GM12878 (cell line): ENCODE measurements around the gene FBXO8. TPM values are rescaled to one million over a fixed set of nuclear protein-coding genes. Genes with fewer than 3 reads are reported as not detected.

Source experiments
- ATAC-seq: fragments of 200-7000 bp; cut with Tn5 transposase; 3 replicates; pipeline ENCODE4 v1.9.1; 2020; ENCODE audit warnings: mild to moderate bottlenecking, moderate library complexity
- BruUV-seq: library from RNA; stranded (reverse); fragments of 400-500 nt; replicated peaks from 2 replicates; lab custom pipeline; 2021; lab: Mats Ljungman, UMichigan
- CTCF ChIA-PET: fragments of 300-600 bp; sonication (Branson Sonifier 250); formaldehyde crosslinking; extraction: SDS; loops from one replicate; lab custom pipeline; 2021; ENCODE audit warnings: inconsistent platforms; lab: Yijun Ruan, JAX
- POLR2A ChIA-PET: fragments of 350-600 bp; formaldehyde crosslinking; extraction: SDS; loops from one replicate; lab custom pipeline; 2021; ENCODE audit warnings: inconsistent platforms; lab: Charles Lee
- RAD21 ChIA-PET: fragments of 300-600 bp; sonication (Branson Sonifier 250); formaldehyde crosslinking; loops from one replicate; lab custom pipeline; 2023; ENCODE audit warnings: antibody characterized with exemption; ENCODE audit not compliant: unreplicated experiment; lab: Charles Lee
- SMC1A ChIA-PET: fragments of 300-600 bp; sonication (Branson Sonifier 250); formaldehyde crosslinking; loops from one replicate; lab custom pipeline; 2023; ENCODE audit not compliant: unreplicated experiment, uncharacterized antibody; lab: Charles Lee
- DNase-seq: peaks from one replicate; pipeline ENCODE4 v3.0.0-alpha.2; 2011; ENCODE audit warnings: low read depth, low spot score
- FAIRE-seq: peaks from 3 replicates; lab custom pipeline; 2011; peaks lifted over from hg19 to GRCh38; lab: Jason Lieb, UNC
- H2AFZ ChIP-seq: 2 replicates; pipeline ENCODE4 v1.6.0; 2011; ENCODE audit warnings: low read depth, low read length, control low read depth; ENCODE audit not compliant: control insufficient read depth
- H3K27ac ChIP-seq: 2 replicates; pipeline ENCODE4 v1.5.1; 2011; ENCODE audit warnings: control low read depth; ENCODE audit not compliant: control insufficient read depth, insufficient read depth
- H3K27me3 ChIP-seq, 2 experiments: replicated peaks in 1 of 2; 2 replicates each; pipeline versions ENCODE4 v1.6.0 to v1.6.1; 2011; ENCODE audit warnings: low read length in 1 of 2; ENCODE audit not compliant: control insufficient read depth in 2 of 2, insufficient read depth in 2 of 2
- H3K36me3 ChIP-seq, 2 experiments: 2 replicates each; pipeline ENCODE4 v1.5.1; 2011; ENCODE audit warnings: low read length in 1 of 2; ENCODE audit not compliant: control insufficient read depth in 2 of 2, insufficient read depth in 2 of 2
- H3K4me1 ChIP-seq: 2 replicates; pipeline ENCODE4 v1.6.1; 2011; ENCODE audit warnings: mild to moderate bottlenecking, low read length, moderate library complexity, mixed read lengths; ENCODE audit not compliant: control insufficient read depth, insufficient read depth
- H3K4me2 ChIP-seq: 2 replicates; pipeline ENCODE4 v1.6.0; 2011; ENCODE audit warnings: control low read depth; ENCODE audit not compliant: control insufficient read depth, insufficient read depth
- H3K4me3 ChIP-seq: fragments of 200-600 bp; sonication (generic); 2 replicates; pipeline ENCODE4 v1.5.1; 2016
- H3K79me2 ChIP-seq: 2 replicates; pipeline ENCODE4 v1.6.0; 2011; ENCODE audit warnings: low read length; ENCODE audit not compliant: control insufficient read depth, insufficient read depth
- H3K9ac ChIP-seq: 2 replicates; pipeline ENCODE4 v1.8.0; 2011; ENCODE audit warnings: low read length, control low read depth, mixed read lengths; ENCODE audit not compliant: control insufficient read depth, insufficient read depth
- H3K9me3 ChIP-seq: replicated peaks from 3 replicates; pipeline ENCODE4 v1.5.1; 2011; ENCODE audit warnings: mild to moderate bottlenecking, low read length; ENCODE audit not compliant: control insufficient read depth, insufficient read depth
- H4K20me1 ChIP-seq: 2 replicates; pipeline ENCODE4 v1.6.0; 2011; ENCODE audit not compliant: control insufficient read depth, insufficient read depth
- NKRF ChIP-seq: fragments of 450-650 bp; conservative IDR thresholded peaks from 2 replicates; pipeline ENCODE4 v1.6.1; 2017; ENCODE audit warnings: mild to moderate bottlenecking, moderate library complexity
- RUNX3 ChIP-seq: IDR thresholded peaks from 2 replicates; pipeline ENCODE4 v1.6.1; 2012; ENCODE audit warnings: low read length, inconsistent platforms
- ZBTB40 ChIP-seq: fragments of 450-650 bp; IDR thresholded peaks from 2 replicates; pipeline ENCODE4 v1.6.1; 2016; ENCODE audit warnings: mild to moderate bottlenecking, moderate library complexity, borderline replicate concordance
- WGBS: methylation state at CpG from one replicate; pipeline ENCODE4 v1.1.6; 2016; ENCODE audit warnings: low lambda C conversion rate; ENCODE audit not compliant: insufficient replicate concordance, insufficient coverage; ENCODE audit errors: missing lambda C conversion rate; 5-methylcytosine and 5-hydroxymethylcytosine counted together
- in situ Hi-C: fragments of 300-500 bp; cut with MboI; formaldehyde crosslinking; loops from 9 replicates; pipeline ENCODE4 v1.14.3; 2018; ENCODE audit warnings: mixed read lengths
- intact Hi-C: fragments of 100-400 bp; cut with micrococcal nuclease; formaldehyde crosslinking; loops from one replicate; pipeline ENCODE4 v1.14.2; 2022; ENCODE audit not compliant: unreplicated experiment
- polyA plus RNA-seq, 11 experiments: library from polyadenylated mRNA; depleted of rRNA in 4 of 11; unstranded in 6 of 11; stranded (reverse) in 5 of 11; fragments of >200 nt; fragmentation: Nextera tagmentation in 4 of 11; fragmentation: Illumina TruSeq in 1 of 11; extraction: Ambion mirVana in 4 of 11; extraction: Trizol in 1 of 11; gene quantifications; 1 replicate in 1 of 11; 2 replicates in 10 of 11; pipeline versions ENCODE4 v1.2.1 to v1.2.3, GENCODE V29; 2011 to 2016; ENCODE audit warnings: inconsistent platforms in 2 of 11, missing spikeins in 2 of 11, low read depth in 1 of 11
- total RNA-seq, 4 experiments: library from RNA; depleted of rRNA in 3 of 4; stranded (reverse); fragments of >200 nt in 3 of 4; fragmentation: Illumina TruSeq in 1 of 4; extraction: Trizol in 1 of 4; gene quantifications; 2 replicates each; pipeline versions ENCODE4 v1.2.1 to v1.2.3, GENCODE V29; 2013 to 2021

The FBXO8 gene
- total and polyA plus RNA-seq, 10 of the 15 experiments (the other 5 are each of a cell fraction or from before 2014, with no cell fraction given) = 11.3 to 38.1 (median 16.8) TPM

DNA sequence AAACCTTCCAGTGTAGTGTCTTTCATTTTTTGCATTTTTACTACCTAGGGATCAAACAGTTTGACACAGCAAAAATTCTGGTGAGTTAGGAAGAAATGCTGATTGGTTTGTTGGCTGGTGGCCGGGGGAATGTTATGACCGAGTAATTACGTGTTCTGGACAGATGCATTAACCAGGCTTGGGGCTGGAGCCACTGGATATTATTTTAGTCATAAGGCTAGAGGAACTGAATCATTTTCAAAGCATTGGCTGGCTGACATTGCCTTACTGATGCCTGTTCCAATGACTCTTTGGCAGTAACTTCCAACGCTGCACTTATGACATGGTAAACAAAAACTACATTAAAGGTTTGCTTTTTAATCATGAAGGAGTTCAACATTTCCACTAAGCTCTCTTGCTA is 84.6 kb downstream of the FBXO8 start:
- DNase-seq (no peak), ATAC-seq (no peak), FAIRE-seq (no peak)
- in situ Hi-C loops = no loop called here
- H3K79me2 ChIP-seq = no peaks in the 10 kb centered on the region
- H3K4me2 ChIP-seq = no peak overlapping the region
- CTCF ChIA-PET = interaction anchor here (0.7 kb wide), 1 partner anchor 16 kb away, joined by 3 read pairs; no protein-coding TSS in a partner anchor
- WGBS = 30% methylated on average over 4 of the region's 4 CpGs
- no peaks in the 10 kb centered on the region for H3K4me1 ChIP-seq
- no peak overlapping the region for H3K9ac ChIP-seq
- H3K27me3 ChIP-seq = no peaks in the 10 kb centered on the region
- RAD21 ChIA-PET = no interaction called here
- H4K20me1 ChIP-seq = no peaks in the 10 kb centered on the region
- intact Hi-C loops = no loop called here
- BruUV-seq = no TSS peak
- TF ChIP-seq NKRF (no peak), ZBTB40 (no peak), RUNX3 (no peak)
- H2AFZ ChIP-seq = no peak overlapping the region
- no peak overlapping the region for H3K4me3 ChIP-seq
- POLR2A ChIA-PET = no interaction called here
- H3K9me3 ChIP-seq = no peaks in the 10 kb centered on the region
- SMC1A ChIA-PET = no interaction called here
- H3K36me3 ChIP-seq = no peaks in the 10 kb centered on the region
- no peak overlapping the region for H3K27ac ChIP-seq
